Prostate gland (tissue), 2 donors: ENCODE data around the gene PRAC2.

Experiments used
- CTCF ChIP-seq, 4 experiments: fragments of 200-600 bp in 2 of 4; fragments of 450-650 bp in 2 of 4; sonication (generic) in 2 of 4; IDR thresholded peaks; 1 replicate in 3 of 4; 2 replicates in 1 of 4; pipeline ENCODE4 v1.5.1; 2016 to 2019; ENCODE audit warnings: antibody characterized with exemption in 4 of 4, mild to moderate bottlenecking in 2 of 4, moderate library complexity in 2 of 4
- POLR2A ChIP-seq: fragments of 450-650 bp; IDR thresholded peaks from one replicate; pipeline ENCODE4 v1.6.1; 2016; ENCODE audit warnings: antibody characterized with exemption, mild to moderate bottlenecking
- POLR2AphosphoS5 ChIP-seq: sonication (generic); formaldehyde crosslinking; IDR thresholded peaks from one replicate; pipeline ENCODE4 v1.6.1; 2017; ENCODE audit warnings: antibody characterized with exemption

- TF ChIP-seq POLR2A, result no peak
- no peak for TF ChIP-seq CTCF (IDR thresholded peaks at IDR 0.05)
- TF ChIP-seq POLR2AphosphoS5, result no peak
Observed at GRCh38 chr17:48740537-48740936, 17.6 kb downstream of the PRAC2 start.
